Upper lobe of right lung (tissue), 1 donor: ENCODE data around the gene IL36G. TPM values are rescaled to one million over a fixed set of nuclear protein-coding genes. Genes with fewer than 3 reads are reported as not detected.
A peak's percentile ranks its signal among the peaks of the same experiment; 100 is the strongest.

ENCODE experiments used
- ATAC-seq: fragments of 200-7000 bp; cut with Tn5 transposase; one replicate; pipeline ENCODE4 v1.9.1; 2020; ENCODE audit warnings: mild to moderate bottlenecking, moderate library complexity
- DNase-seq: peaks from one replicate; pipeline ENCODE4 v3.0.0-alpha.2; 2020
- H3K27ac ChIP-seq: fragments of 200-600 bp; one replicate; pipeline ENCODE4 v1.8.0; 2022
- H3K27me3 ChIP-seq: fragments of 200-600 bp; one replicate; pipeline ENCODE4 v1.8.0; 2022; ENCODE audit warnings: mild to moderate bottlenecking
- H3K36me3 ChIP-seq: fragments of 200-600 bp; one replicate; pipeline ENCODE4 v1.8.0; 2022
- H3K4me1 ChIP-seq: fragments of 200-600 bp; one replicate; pipeline ENCODE4 v1.8.0; 2022
- H3K4me3 ChIP-seq: fragments of 200-600 bp; one replicate; pipeline ENCODE4 v1.8.0; 2022; ENCODE audit warnings: mild to moderate bottlenecking
- H3K9me3 ChIP-seq: fragments of 200-600 bp; one replicate; pipeline ENCODE4 v1.8.0; 2022
- CTCF ChIP-seq: fragments of 200-600 bp; IDR thresholded peaks from one replicate; pipeline ENCODE4 v1.8.0; 2022; ENCODE audit warnings: antibody characterized with exemption
- intact Hi-C: fragments of 100-400 bp; cut with DNase I; formaldehyde crosslinking; loops from one replicate; pipeline ENCODE4 v1.11.0; 2022
- total RNA-seq: library from RNA; stranded (reverse); fragmentation: NEBNext Ultra II Directional; extraction: Animal tissue kit (Norgen Biotek cat#: 25700); gene quantifications from one replicate; pipeline ENCODE4 v1.2.1, GENCODE V29; 2021
- donor health status: DM: no; HTN: yes; CAD: no; lungs with severe emphysema.

Gene IL36G
- total RNA-seq, 1 donor from 2014 or later, result not detected

DNA sequence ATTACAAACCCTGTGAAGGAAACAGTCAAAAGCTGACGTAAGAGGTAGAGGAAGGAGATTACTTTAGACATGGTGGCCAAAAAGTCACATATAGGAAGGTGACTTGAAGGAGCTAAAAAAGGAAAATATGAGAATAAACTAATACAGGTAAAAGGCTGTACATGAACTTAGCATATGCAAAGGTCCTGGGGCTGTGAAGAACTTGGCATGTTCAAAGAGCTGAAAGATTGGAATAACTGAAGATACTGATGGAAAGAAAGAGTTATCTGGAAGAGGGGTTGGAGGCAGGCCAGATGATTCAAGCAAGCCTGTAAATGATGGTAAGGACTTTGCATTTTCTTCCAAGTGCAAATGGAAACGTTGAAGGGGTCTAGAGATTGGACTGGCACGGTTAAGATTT, 40.7 kb downstream of the IL36G start:
- Histone ChIP-seq H3K27ac (no peak overlapping the region), H3K36me3 (no peaks in the 10 kb centered on the region), H3K4me3 (no peak overlapping the region), H3K27me3 (peaks cover 18% of the 10 kb centered on the region), H3K9me3 (no peaks in the 10 kb centered on the region), H3K4me1 (no peaks in the 10 kb centered on the region)
- intact Hi-C loops, result no loop called here
- TF ChIP-seq CTCF, result no peak
- ATAC-seq (no peak), DNase-seq (no peak)

- TF ChIP-seq CTCF, result no peak
- ATAC-seq, result no peak
- no peak for DNase-seq
- H3K27me3 ChIP-seq, result peaks cover 4% of the 10 kb centered on the region
- no peaks in the 10 kb centered on the region for H3K36me3 ChIP-seq
- intact Hi-C loops, result no loop called here
- H3K27ac ChIP-seq, result no peak overlapping the region
- H3K4me1 ChIP-seq, result no peaks in the 10 kb centered on the region
- H3K9me3 ChIP-seq, result no peaks in the 10 kb centered on the region
- no peak overlapping the region for H3K4me3 ChIP-seq
These were observed 43.5 kb downstream of the IL36G start for GRCh38 chr2:113021312-113021711.

- H3K4me3 ChIP-seq, result no peak overlapping the region
- ATAC-seq, result no peak
- no peaks in the 10 kb centered on the region for H3K36me3 ChIP-seq
- peaks cover 4% of the 10 kb centered on the region for H3K27me3 ChIP-seq
- no peaks in the 10 kb centered on the region for H3K4me1 ChIP-seq
- TF ChIP-seq CTCF, result no peak
- intact Hi-C loops, result no loop called here
- no peak overlapping the region for H3K27ac ChIP-seq
- no peaks in the 10 kb centered on the region for H3K9me3 ChIP-seq
- DNase-seq, result no peak
These were observed 47.0 kb downstream of the IL36G start for GRCh38 chr2:113024764-113025163.

DNA sequence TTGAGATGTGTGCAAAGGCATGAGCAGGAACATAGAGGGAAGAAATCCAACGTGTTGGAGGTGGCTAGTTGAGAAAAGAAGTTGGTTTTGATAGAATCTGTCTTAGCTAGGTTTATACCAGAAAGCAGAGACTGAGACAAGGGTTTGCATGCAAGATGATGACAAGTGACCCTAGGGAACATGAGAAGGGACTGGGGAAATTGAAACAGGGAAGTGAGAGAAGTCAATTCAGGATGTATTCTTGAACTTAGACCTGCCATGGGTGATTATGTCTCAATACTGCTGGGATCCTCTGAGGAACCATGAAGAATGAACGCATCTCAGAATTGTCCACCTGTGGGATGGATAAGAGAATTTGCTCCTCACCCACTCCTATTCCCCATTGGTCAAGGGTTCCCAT, 47.9 kb downstream of the IL36G start:
- no peaks in the 10 kb centered on the region for H3K4me1 ChIP-seq
- H3K27me3 ChIP-seq, result peaks cover 4% of the 10 kb centered on the region
- no peak for DNase-seq
- ATAC-seq, result peak; percentile 72
- H3K27ac ChIP-seq, result no peak overlapping the region
- TF ChIP-seq CTCF, result no peak
- H3K36me3 ChIP-seq, result no peaks in the 10 kb centered on the region
- H3K9me3 ChIP-seq, result no peaks in the 10 kb centered on the region
- H3K4me3 ChIP-seq, result no peak overlapping the region
- intact Hi-C loops, result no loop called here

- Histone ChIP-seq H3K4me1 (no peaks in the 10 kb centered on the region), H3K36me3 (no peaks in the 10 kb centered on the region), H3K9me3 (no peaks in the 10 kb centered on the region), H3K4me3 (no peak overlapping the region), H3K27me3 (no peaks in the 10 kb centered on the region), H3K27ac (no peak overlapping the region)
- no peak for ATAC-seq
- intact Hi-C loops, result no loop called here
- no peak for TF ChIP-seq CTCF
- no peak for DNase-seq
These were observed 49.9 kb downstream of the IL36G start for GRCh38 chr2:113027691-113028090.

DNA sequence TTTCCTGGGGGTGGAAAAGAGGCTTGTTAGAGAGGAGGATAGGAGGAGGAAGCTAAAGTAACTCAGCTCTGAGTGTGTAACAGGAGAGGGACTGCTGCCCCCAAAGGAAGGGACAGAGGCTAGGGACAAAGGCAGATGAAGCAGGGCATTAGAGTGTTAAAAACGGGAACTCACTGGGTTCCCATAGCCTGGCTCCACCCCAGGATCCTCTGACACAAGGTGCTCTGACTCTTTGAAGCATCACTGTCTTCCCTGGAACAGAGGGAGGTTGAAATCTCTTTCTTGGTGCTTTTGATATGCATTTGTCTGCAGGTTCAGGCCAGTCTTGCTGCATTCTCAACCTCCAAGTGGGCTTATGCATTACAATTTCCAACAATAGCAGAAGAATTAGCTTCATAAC, 50.3 kb downstream of the IL36G start:
- H3K4me1 ChIP-seq, result no peaks in the 10 kb centered on the region
- TF ChIP-seq CTCF, result no peak
- H3K27me3 ChIP-seq, result no peaks in the 10 kb centered on the region
- no peaks in the 10 kb centered on the region for H3K9me3 ChIP-seq
- H3K36me3 ChIP-seq, result no peaks in the 10 kb centered on the region
- DNase-seq (no peak), ATAC-seq (no peak)
- no peak overlapping the region for H3K27ac ChIP-seq
- intact Hi-C loops, result no loop called here
- H3K4me3 ChIP-seq, result no peak overlapping the region
